OCI-LY7 (cell line): ENCODE results near the gene TBCB. TPM values are rescaled to one million over a fixed set of nuclear protein-coding genes. Genes with fewer than 3 reads are reported as not detected.
"Not testable (repeated sequence)": the region's sequence is repeated elsewhere in the genome, so short reads cannot be mapped to it uniquely, and the experiment has no call there.

Source experiments
- BruUV-seq: library from RNA; stranded (reverse); fragments of 400-500 nt; replicated peaks from 2 replicates; lab custom pipeline; 2021; lab: Mats Ljungman, UMichigan
- CTCF ChIA-PET: fragments of 300-600 bp; sonication (Branson Sonifier 250); formaldehyde crosslinking; loops from one replicate; lab custom pipeline; 2022; ENCODE audit warnings: antibody characterized with exemption; ENCODE audit not compliant: unreplicated experiment; lab: Charles Lee
- POLR2A ChIA-PET: fragments of 300-600 bp; sonication (Branson Sonifier 250); formaldehyde crosslinking; loops from one replicate; lab custom pipeline; 2022; ENCODE audit warnings: antibody characterized with exemption; lab: Charles Lee
- DNase-seq: peaks from one replicate; pipeline ENCODE4 v3.0.0-alpha.2; 2015; ENCODE audit warnings: low spot score
- H2AFZ ChIP-seq: fragments of 200-600 bp; sonication (generic), shearing (Covaris generic); 2 replicates; pipeline ENCODE4 v1.6.1; 2014; ENCODE audit warnings: mild to moderate bottlenecking, antibody characterized with exemption, low read length, moderate library complexity
- H3K27ac ChIP-seq: fragments of 200-600 bp; sonication (generic); 2 replicates; pipeline ENCODE4 v1.5.1; 2014; ENCODE audit warnings: mixed run types, low read depth, mild to moderate bottlenecking, moderate library complexity, low read length, inconsistent platforms; ENCODE audit not compliant: poor library complexity, severe bottlenecking
- H3K36me3 ChIP-seq: fragments of 200-600 bp; sonication (generic); 2 replicates; pipeline ENCODE4 v1.6.1; 2014; ENCODE audit warnings: mild to moderate bottlenecking, antibody characterized with exemption, low read length, moderate library complexity, mixed read lengths; ENCODE audit not compliant: insufficient read depth
- H3K4me1 ChIP-seq: fragments of 200-600 bp; sonication (generic); 2 replicates; pipeline ENCODE4 v1.5.1; 2014; ENCODE audit warnings: mild to moderate bottlenecking, low read length; ENCODE audit not compliant: insufficient read depth, poor library complexity, severe bottlenecking
- H3K4me2 ChIP-seq: fragments of 200-600 bp; sonication (generic); 2 replicates; pipeline ENCODE4 v1.6.1; 2014; ENCODE audit warnings: mild to moderate bottlenecking, low read length
- H3K4me3 ChIP-seq: fragments of 200-600 bp; sonication (generic); 2 replicates; pipeline ENCODE4 v1.5.1; 2014; ENCODE audit warnings: mild to moderate bottlenecking, low read depth, low read length; ENCODE audit not compliant: poor library complexity, severe bottlenecking
- H3K79me2 ChIP-seq: fragments of 200-600 bp; sonication (generic); 2 replicates; pipeline ENCODE4 v1.6.1; 2016; ENCODE audit warnings: low read depth, mild to moderate bottlenecking, low read length, moderate library complexity, mixed read lengths; ENCODE audit not compliant: insufficient read depth
- H3K9me2 ChIP-seq: fragments of 200-600 bp; sonication (generic); 2 replicates; pipeline ENCODE4 v1.6.1; 2016; ENCODE audit warnings: mild to moderate bottlenecking, low read length, mixed read lengths; ENCODE audit not compliant: insufficient read depth
- H3K9me3 ChIP-seq: fragments of 200-600 bp; sonication (generic); 2 replicates; pipeline ENCODE4 v1.6.1; 2014; ENCODE audit warnings: mild to moderate bottlenecking, mixed run types, low read length, mixed read lengths
- H4K20me1 ChIP-seq: fragments of 200-600 bp; sonication (generic); 2 replicates; pipeline ENCODE4 v1.6.1; 2014; ENCODE audit warnings: mild to moderate bottlenecking, antibody characterized with exemption, low read length, moderate library complexity, mixed read lengths; ENCODE audit not compliant: insufficient read depth
- EZH2phosphoT487 ChIP-seq: fragments of 200-600 bp; sonication (generic); IDR thresholded peaks from 2 replicates; pipeline ENCODE4 v1.6.1; 2018; ENCODE audit warnings: low read depth, borderline replicate concordance, mild to moderate bottlenecking, mixed run types, antibody characterized with exemption, low read length, moderate library complexity, mixed read lengths
- intact Hi-C: fragments of 100-400 bp; cut with micrococcal nuclease; formaldehyde crosslinking; loops from one replicate; pipeline ENCODE4 v1.10.0; 2022; ENCODE audit not compliant: unreplicated experiment
- total RNA-seq, 2 experiments: library from RNA; depleted of rRNA in 1 of 2; stranded (reverse); fragments of >200 nt in 1 of 2; shearing (Covaris generic) in 1 of 2; gene quantifications; 2 replicates each; pipeline ENCODE4 v1.2.3, GENCODE V29; 2014 to 2022
- TF ChIP-seq, protein P1 (sequence below): fragments of 200-600 bp; sonication (generic); conservative IDR thresholded peaks from 2 replicates; pipeline ENCODE4 v1.5.1; 2014; ENCODE audit warnings: mild to moderate bottlenecking, antibody characterized with exemption, low read length, moderate library complexity, mixed read lengths

TBCB gene
- total RNA-seq, 2 experiments from 2014 or later, result 136 to 200 TPM

DNA sequence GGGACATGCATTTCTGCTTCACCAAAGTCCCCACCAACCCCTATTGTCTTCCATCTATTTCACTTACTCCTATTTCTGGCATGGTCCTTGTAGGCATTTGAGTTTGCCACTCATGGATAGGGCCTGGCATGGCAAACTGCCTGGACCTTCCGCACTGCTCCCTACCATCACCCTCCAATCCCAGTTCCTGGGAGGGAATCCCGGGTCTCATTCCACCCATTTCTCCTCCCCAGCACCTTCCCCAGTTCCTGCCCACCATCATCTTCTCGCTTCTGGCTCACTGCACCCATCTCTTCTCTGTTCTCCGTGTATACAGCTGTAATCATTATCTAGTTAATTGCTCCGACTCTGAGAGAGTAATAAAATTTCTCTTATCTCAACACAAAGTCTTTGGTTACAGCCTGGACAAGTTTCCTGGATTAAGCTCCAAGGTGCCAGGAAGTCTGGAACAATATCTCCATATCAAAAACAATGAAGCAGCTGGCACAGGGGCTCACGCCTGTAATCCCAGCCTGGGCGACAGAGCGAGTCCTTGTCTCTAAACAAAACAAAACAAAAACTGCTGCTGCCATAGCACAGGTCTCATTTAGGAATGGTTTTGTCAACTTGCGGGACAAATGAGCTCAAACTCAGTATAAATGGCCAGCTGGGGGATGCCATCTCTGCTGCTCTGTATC lies 54.0 kb downstream of the TBCB start:
- Histone ChIP-seq H3K36me3 (no peaks in the 10 kb centered on the region), H3K27ac (no peak overlapping the region), H3K4me3 (no peak overlapping the region), H3K9me3 (no peaks in the 10 kb centered on the region), H3K4me1 (no peaks in the 10 kb centered on the region), H4K20me1 (no peaks in the 10 kb centered on the region), H3K4me2 (no peak overlapping the region), H2AFZ (no peak overlapping the region), H3K9me2 (no peaks in the 10 kb centered on the region), H3K79me2 (no peaks in the 10 kb centered on the region)
- TF ChIP-seq EZH2phosphoT487, result no peak
- TF ChIP-seq, protein P1, sequence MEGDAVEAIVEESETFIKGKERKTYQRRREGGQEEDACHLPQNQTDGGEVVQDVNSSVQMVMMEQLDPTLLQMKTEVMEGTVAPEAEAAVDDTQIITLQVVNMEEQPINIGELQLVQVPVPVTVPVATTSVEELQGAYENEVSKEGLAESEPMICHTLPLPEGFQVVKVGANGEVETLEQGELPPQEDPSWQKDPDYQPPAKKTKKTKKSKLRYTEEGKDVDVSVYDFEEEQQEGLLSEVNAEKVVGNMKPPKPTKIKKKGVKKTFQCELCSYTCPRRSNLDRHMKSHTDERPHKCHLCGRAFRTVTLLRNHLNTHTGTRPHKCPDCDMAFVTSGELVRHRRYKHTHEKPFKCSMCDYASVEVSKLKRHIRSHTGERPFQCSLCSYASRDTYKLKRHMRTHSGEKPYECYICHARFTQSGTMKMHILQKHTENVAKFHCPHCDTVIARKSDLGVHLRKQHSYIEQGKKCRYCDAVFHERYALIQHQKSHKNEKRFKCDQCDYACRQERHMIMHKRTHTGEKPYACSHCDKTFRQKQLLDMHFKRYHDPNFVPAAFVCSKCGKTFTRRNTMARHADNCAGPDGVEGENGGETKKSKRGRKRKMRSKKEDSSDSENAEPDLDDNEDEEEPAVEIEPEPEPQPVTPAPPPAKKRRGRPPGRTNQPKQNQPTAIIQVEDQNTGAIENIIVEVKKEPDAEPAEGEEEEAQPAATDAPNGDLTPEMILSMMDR, result no peak
- ChIA-PET POLR2A (interaction anchor here (0.7 kb wide), 1 partner anchor 23 kb away, joined by 3 read pairs; no protein-coding TSS in a partner anchor), CTCF (no interaction called here)
- DNase-seq, result no peak
- intact Hi-C loops, result no loop called here
- no TSS peak for BruUV-seq

DNA sequence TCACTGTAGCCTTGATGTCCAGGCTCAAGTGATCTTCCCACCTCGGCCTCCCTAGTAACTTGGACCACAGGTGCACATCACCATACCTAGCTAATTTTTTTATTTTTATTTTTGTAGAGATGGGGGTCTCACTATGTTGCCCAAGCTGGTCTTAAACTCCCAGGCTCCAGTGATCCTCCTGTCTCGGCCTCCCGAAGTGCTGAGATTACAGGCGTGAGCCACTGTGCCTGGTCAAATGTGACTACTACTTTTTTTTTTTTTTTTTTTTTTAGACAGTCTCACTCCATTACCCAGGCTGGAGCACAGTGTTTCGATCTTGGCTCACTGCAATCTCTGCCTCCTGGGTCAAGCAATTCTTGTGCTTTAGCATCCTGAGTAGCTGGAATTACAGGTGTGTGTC lies 57.6 kb downstream of the TBCB start:
- H3K9me2 ChIP-seq, result no peaks in the 10 kb centered on the region
- no peak overlapping the region for H2AFZ ChIP-seq
- H3K79me2 ChIP-seq, result no peaks in the 10 kb centered on the region
- TF ChIP-seq EZH2phosphoT487, result no peak
- TF ChIP-seq, protein P1, result no peak
- H3K4me1 ChIP-seq, result no peaks in the 10 kb centered on the region
- no peak overlapping the region for H3K4me3 ChIP-seq
- H3K36me3 ChIP-seq, result no peaks in the 10 kb centered on the region
- no peaks in the 10 kb centered on the region for H3K9me3 ChIP-seq
- intact Hi-C loops, result no loop called here
- no peak overlapping the region for H3K4me2 ChIP-seq
- no peak overlapping the region for H3K27ac ChIP-seq
- no peaks in the 10 kb centered on the region for H4K20me1 ChIP-seq
- POLR2A ChIA-PET, result interaction anchor here (0.6 to 0.7 kb wide), 3 partner anchors 11 to 159 kb away, joined by 3 read pairs; partner anchors contain the start of gene ALKBH6
- CTCF ChIA-PET, result interaction anchor here (0.6 kb wide), 1 partner anchor 44 kb away, joined by 3 read pairs; no protein-coding TSS in a partner anchor
- no peak for DNase-seq
- BruUV-seq, result no TSS peak

DNA sequence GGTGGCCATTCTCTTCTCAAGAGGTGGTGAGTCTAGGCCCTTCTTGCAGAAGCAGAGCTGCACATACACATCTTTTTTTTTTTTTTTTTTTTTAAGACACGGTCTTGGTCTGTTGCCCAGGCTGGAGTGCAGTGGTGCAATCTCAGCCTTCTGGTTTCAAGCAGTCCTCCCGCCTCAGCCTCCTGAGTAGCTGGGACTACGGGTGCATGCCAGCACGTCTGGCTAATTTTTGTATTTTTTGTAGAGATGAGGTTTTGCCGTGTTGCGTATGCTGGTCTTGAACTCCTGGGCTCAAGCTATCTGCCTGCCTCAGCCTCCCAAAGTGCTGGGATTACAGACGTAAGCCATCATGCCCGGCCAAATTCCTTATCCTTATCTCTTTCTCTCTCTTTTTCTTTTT lies 58.6 kb downstream of the TBCB start:
- DNase-seq, H3K9me3 ChIP-seq, POLR2A ChIA-PET, H4K20me1 ChIP-seq, BruUV-seq, H3K4me3 ChIP-seq, H3K4me2 ChIP-seq, CTCF ChIA-PET, intact Hi-C loops, H2AFZ ChIP-seq, H3K36me3 ChIP-seq, H3K9me2 ChIP-seq, H3K4me1 ChIP-seq, H3K27ac ChIP-seq, H3K79me2 ChIP-seq: not testable (repeated sequence)

Other genes starting within 250 kb of the TBCB start
- gene APLP1, start 246.9 kb upstream of the TBCB start, total RNA-seq (2014; rRNA removed; shearing (Covaris generic)), result 0.13 TPM in 1 of 2 replicates, not detected in the other
- gene APLP1, start 246.9 kb upstream of the TBCB start, total RNA-seq (2022), result 0.70 and 1.2 TPM in 2 replicates
- gene NFKBID, start 214.9 kb upstream of the TBCB start, total RNA-seq (2014; rRNA removed; shearing (Covaris generic)), result 48.6 and 57.4 TPM in 2 replicates
- 40.5 and 42.6 TPM in 2 replicates for gene NFKBID, start 214.9 kb upstream of the TBCB start, total RNA-seq (2022)
- 8.1 and 15.0 TPM in 2 replicates for gene HCST, start 212.9 kb upstream of the TBCB start, total RNA-seq (2014; rRNA removed; shearing (Covaris generic))
- 25.2 and 36.0 TPM in 2 replicates for gene HCST, start 212.9 kb upstream of the TBCB start, total RNA-seq (2022)
- gene TYROBP, start 207.2 kb upstream of the TBCB start, total RNA-seq (2014; rRNA removed; shearing (Covaris generic)), result not detected in 2 replicates
- gene TYROBP, start 207.2 kb upstream of the TBCB start, total RNA-seq (2022), result not detected in 2 replicates
- gene LRFN3, start 179.1 kb upstream of the TBCB start, total RNA-seq (2014; rRNA removed; shearing (Covaris generic)), result 2.8 and 3.1 TPM in 2 replicates
- gene LRFN3, start 179.1 kb upstream of the TBCB start, total RNA-seq (2022), result 3.4 and 6.0 TPM in 2 replicates
- gene SDHAF1, start 120.3 kb upstream of the TBCB start, total RNA-seq (2014; rRNA removed; shearing (Covaris generic)), result 52.6 and 60.9 TPM in 2 replicates
- gene SDHAF1, start 120.3 kb upstream of the TBCB start, total RNA-seq (2022), result 24.2 and 26.1 TPM in 2 replicates
- gene SYNE4, start 106.7 kb upstream of the TBCB start, total RNA-seq (2014; rRNA removed; shearing (Covaris generic)), result 0.26 and 2.7 TPM in 2 replicates
- gene SYNE4, start 106.7 kb upstream of the TBCB start, total RNA-seq (2022), result 3.1 and 4.5 TPM in 2 replicates
- gene ALKBH6, start 101.3 kb upstream of the TBCB start, total RNA-seq (2014; rRNA removed; shearing (Covaris generic)), result 19.5 and 29.0 TPM in 2 replicates
- gene ALKBH6, start 101.3 kb upstream of the TBCB start, total RNA-seq (2022), result 28.7 and 38.2 TPM in 2 replicates
- gene CLIP3, start 82.6 kb upstream of the TBCB start, total RNA-seq (2014; rRNA removed; shearing (Covaris generic)), result 0.66 TPM in 1 of 2 replicates, not detected in the other
- gene CLIP3, start 82.6 kb upstream of the TBCB start, total RNA-seq (2022), result 2.4 and 2.6 TPM in 2 replicates
- 4.9 and 7.3 TPM in 2 replicates for gene THAP8, start 61.2 kb upstream of the TBCB start, total RNA-seq (2014; rRNA removed; shearing (Covaris generic))
- 7.3 and 7.5 TPM in 2 replicates for gene THAP8, start 61.2 kb upstream of the TBCB start, total RNA-seq (2022)
- gene WDR62, start 60.6 kb upstream of the TBCB start, total RNA-seq (2014; rRNA removed; shearing (Covaris generic)), result 39.0 and 44.5 TPM in 2 replicates
- 60.2 and 65.4 TPM in 2 replicates for gene WDR62, start 60.6 kb upstream of the TBCB start, total RNA-seq (2022)
- not detected in 2 replicates for gene OVOL3, start 4.3 kb upstream of the TBCB start, total RNA-seq (2014; rRNA removed; shearing (Covaris generic))
- gene OVOL3, start 4.3 kb upstream of the TBCB start, total RNA-seq (2022), result not detected in 2 replicates
- 149 and 151 TPM in 2 replicates for gene POLR2I, start 593 bp upstream of the TBCB start, total RNA-seq (2014; rRNA removed; shearing (Covaris generic))
- gene POLR2I, start 593 bp upstream of the TBCB start, total RNA-seq (2022), result 76.0 and 78.6 TPM in 2 replicates
- 125 and 166 TPM in 2 replicates for gene CAPNS1, start 24.6 kb downstream of the TBCB start, total RNA-seq (2014; rRNA removed; shearing (Covaris generic))
- 337 and 339 TPM in 2 replicates for gene CAPNS1, start 24.6 kb downstream of the TBCB start, total RNA-seq (2022)
- gene COX7A1, start 37.0 kb downstream of the TBCB start, total RNA-seq (2014; rRNA removed; shearing (Covaris generic)), result not detected in 2 replicates
- gene COX7A1, start 37.0 kb downstream of the TBCB start, total RNA-seq (2022), result not detected in 2 replicates
- 2.1 and 2.8 TPM in 2 replicates for gene ZNF565, start 99.2 kb downstream of the TBCB start, total RNA-seq (2014; rRNA removed; shearing (Covaris generic))
- gene ZNF565, start 99.2 kb downstream of the TBCB start, total RNA-seq (2022), result 3.2 and 4.0 TPM in 2 replicates
- gene ZNF146, start 99.6 kb downstream of the TBCB start, total RNA-seq (2014; rRNA removed; shearing (Covaris generic)), result 67.4 and 69.4 TPM in 2 replicates
- 85.1 and 86.3 TPM in 2 replicates for gene ZNF146, start 99.6 kb downstream of the TBCB start, total RNA-seq (2022)